Ishikawa (cell line): ENCODE measurements around the gene AATK.

Experiments
- CEBPB ChIP-seq: IDR thresholded peaks from 2 replicates; pipeline ENCODE4 v1.6.1; 2012
- CREB1 ChIP-seq: IDR thresholded peaks from 2 replicates; pipeline ENCODE4 v1.6.1; 2012; ENCODE audit warnings: low read depth
- EGR1 ChIP-seq: IDR thresholded peaks from 2 replicates; pipeline ENCODE4 v1.6.1; 2012
- EP300 ChIP-seq: IDR thresholded peaks from 2 replicates; pipeline ENCODE4 v1.6.1; 2012; ENCODE audit warnings: borderline replicate concordance
- FOXM1 ChIP-seq: IDR thresholded peaks from 2 replicates; pipeline ENCODE4 v1.6.1; 2012; ENCODE audit warnings: low read depth, borderline replicate concordance
- NFIC ChIP-seq: IDR thresholded peaks from 2 replicates; pipeline ENCODE4 v1.6.1; 2012
- RAD21 ChIP-seq: IDR thresholded peaks from 2 replicates; pipeline ENCODE4 v1.6.1; 2012; ENCODE audit warnings: low read depth
- TAF1 ChIP-seq: IDR thresholded peaks from 2 replicates; pipeline ENCODE4 v1.6.1; 2012; ENCODE audit warnings: low read depth, mild to moderate bottlenecking
- TCF12 ChIP-seq: IDR thresholded peaks from 2 replicates; pipeline ENCODE4 v1.6.1; 2012; ENCODE audit warnings: low read depth
- TEAD4 ChIP-seq: IDR thresholded peaks from 2 replicates; pipeline ENCODE4 v1.6.1; 2012
- USF1 ChIP-seq: IDR thresholded peaks from 2 replicates; pipeline ENCODE4 v1.6.1; 2012
- YY1 ChIP-seq: IDR thresholded peaks from 2 replicates; pipeline ENCODE4 v1.6.1; 2012; ENCODE audit warnings: low read depth
- ZBTB7A ChIP-seq: IDR thresholded peaks from 2 replicates; pipeline ENCODE4 v1.6.1; 2012; ENCODE audit warnings: low read depth
- TF ChIP-seq, protein P1 (sequence below): IDR thresholded peaks from 2 replicates; pipeline ENCODE4 v1.6.1; 2012; ENCODE audit warnings: low read depth, mild to moderate bottlenecking
- TF ChIP-seq, protein P2 (sequence below): IDR thresholded peaks from 2 replicates; pipeline ENCODE4 v1.6.1; 2012

AATK gene

GRCh38 chr17:81156866-81157805 is 8.9 kb downstream of the AATK start:
- TF ChIP-seq FOXM1 (no peak), RAD21 (no peak), USF1 (no peak), YY1 (no peak), ZBTB7A (no peak)

- no peak for TF ChIP-seq TAF1
- no peak for TF ChIP-seq USF1
- TF ChIP-seq YY1, result no peak
- no peak for TF ChIP-seq NFIC
- TF ChIP-seq TCF12, result no peak
- no peak for TF ChIP-seq CREB1
- TF ChIP-seq EGR1, result no peak
- TF ChIP-seq TEAD4, result no peak
Observed at GRCh38 chr17:81154961-81155360, 11.1 kb downstream of the AATK start.

GRCh38 chr17:81153340-81153803 is 12.6 kb downstream of the AATK start:
- TF ChIP-seq EGR1, result 0 out of 2 replicates have a peak, but pooled peaks have one; percentile 65
- no peak for TF ChIP-seq FOXM1

DNA sequence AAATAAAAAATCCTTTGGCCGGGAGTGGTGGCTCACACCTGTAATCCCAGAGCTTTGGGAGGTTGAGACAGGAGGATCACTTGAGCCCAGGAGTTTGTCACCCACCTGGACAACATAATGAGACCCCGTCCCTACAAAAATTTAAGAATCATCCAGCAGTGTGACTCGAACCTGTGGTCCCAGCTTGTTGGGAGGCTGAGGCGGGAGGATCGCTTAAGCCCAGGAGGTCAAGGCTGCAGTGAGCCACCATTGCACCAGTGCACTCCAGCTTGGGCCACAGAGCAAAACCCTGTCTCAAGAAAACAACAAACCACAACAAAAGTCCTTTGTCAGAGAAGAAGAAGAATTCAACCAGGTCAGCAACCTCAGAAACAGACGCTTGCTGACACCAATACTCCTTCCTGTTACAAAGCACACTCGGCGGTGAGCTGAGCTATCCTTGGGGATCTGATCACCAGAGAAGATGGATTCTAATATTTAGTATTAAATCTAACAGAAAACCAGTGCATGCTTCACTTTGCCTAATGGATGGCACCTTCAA is 13.7 kb downstream of the AATK start:
- TF ChIP-seq, protein P1, sequence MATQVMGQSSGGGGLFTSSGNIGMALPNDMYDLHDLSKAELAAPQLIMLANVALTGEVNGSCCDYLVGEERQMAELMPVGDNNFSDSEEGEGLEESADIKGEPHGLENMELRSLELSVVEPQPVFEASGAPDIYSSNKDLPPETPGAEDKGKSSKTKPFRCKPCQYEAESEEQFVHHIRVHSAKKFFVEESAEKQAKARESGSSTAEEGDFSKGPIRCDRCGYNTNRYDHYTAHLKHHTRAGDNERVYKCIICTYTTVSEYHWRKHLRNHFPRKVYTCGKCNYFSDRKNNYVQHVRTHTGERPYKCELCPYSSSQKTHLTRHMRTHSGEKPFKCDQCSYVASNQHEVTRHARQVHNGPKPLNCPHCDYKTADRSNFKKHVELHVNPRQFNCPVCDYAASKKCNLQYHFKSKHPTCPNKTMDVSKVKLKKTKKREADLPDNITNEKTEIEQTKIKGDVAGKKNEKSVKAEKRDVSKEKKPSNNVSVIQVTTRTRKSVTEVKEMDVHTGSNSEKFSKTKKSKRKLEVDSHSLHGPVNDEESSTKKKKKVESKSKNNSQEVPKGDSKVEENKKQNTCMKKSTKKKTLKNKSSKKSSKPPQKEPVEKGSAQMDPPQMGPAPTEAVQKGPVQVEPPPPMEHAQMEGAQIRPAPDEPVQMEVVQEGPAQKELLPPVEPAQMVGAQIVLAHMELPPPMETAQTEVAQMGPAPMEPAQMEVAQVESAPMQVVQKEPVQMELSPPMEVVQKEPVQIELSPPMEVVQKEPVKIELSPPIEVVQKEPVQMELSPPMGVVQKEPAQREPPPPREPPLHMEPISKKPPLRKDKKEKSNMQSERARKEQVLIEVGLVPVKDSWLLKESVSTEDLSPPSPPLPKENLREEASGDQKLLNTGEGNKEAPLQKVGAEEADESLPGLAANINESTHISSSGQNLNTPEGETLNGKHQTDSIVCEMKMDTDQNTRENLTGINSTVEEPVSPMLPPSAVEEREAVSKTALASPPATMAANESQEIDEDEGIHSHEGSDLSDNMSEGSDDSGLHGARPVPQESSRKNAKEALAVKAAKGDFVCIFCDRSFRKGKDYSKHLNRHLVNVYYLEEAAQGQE, result no peak
- TF ChIP-seq USF1, result no peak
- TF ChIP-seq TAF1, result no peak

DNA sequence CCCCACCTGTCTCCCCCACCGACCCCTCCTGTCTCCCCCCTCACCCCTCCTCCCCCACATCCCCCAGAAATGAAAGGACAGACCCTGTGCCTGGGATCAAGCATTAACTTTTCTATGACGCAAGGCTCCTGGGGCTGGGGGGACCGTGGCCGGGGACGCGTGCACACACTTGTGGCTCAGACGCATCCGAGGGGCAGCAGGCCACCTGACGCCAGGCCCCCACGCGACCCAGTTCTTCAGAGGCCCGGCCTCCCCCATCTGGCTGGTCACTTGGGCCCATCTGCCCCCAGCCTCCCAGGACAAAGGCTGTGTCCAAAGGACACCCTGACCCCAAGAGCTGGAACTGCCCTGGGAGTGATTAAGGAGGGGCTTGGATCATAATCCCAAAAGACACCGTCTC is 14.7 kb downstream of the AATK start:
- TF ChIP-seq, protein P2, sequence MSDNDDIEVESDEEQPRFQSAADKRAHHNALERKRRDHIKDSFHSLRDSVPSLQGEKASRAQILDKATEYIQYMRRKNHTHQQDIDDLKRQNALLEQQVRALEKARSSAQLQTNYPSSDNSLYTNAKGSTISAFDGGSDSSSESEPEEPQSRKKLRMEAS, result no peak
- no peak for TF ChIP-seq YY1
- TF ChIP-seq NFIC, result no peak
- no peak for TF ChIP-seq TAF1
- no peak for TF ChIP-seq EGR1
- TF ChIP-seq FOXM1, result no peak
- no peak for TF ChIP-seq EP300
- no peak for TF ChIP-seq CEBPB
- TF ChIP-seq TCF12, result no peak
- TF ChIP-seq USF1, result no peak
- TF ChIP-seq, protein P1, result no peak
- no peak for TF ChIP-seq ZBTB7A
- TF ChIP-seq TEAD4, result no peak
- TF ChIP-seq RAD21, result no peak
- TF ChIP-seq CREB1, result no peak
